NOMO-1 treated with DMSO at 0.1 percent for 48 hours (cell line): Measurements from ENCODE around the gene RBPJ.

Experiments used
- DNase-seq: peaks from one replicate; lab custom pipeline; 2025; ENCODE audit not compliant: unreplicated experiment; lab: John Stamatoyannopoulos, UW

Gene RBPJ

GRCh38 chr4:26484032-26484515 lies 163.3 kb downstream of the RBPJ start:
- DNase-seq = no peak

- DNase-seq = no peak
Measured at GRCh38 chr4:26484516-26484915, 163.7 kb downstream of the RBPJ start.
